ENCODE measurements around the gene CD274. TPM values are rescaled to one million over a fixed set of nuclear protein-coding genes. Genes with fewer than 3 reads are reported as not detected.

CD274 gene
- total RNA-seq, 1 experiment from 2014 or later: not detected

- H3K23me2 ChIP-seq (ENCODE audit: insufficient read length, low read depth, low read length, poor library complexity, severe bottlenecking): no peaks in the 10 kb centered on the region
- no peak overlapping the region for H4K5ac ChIP-seq (ENCODE audit: insufficient read length, low read depth, low read length)
- H4K20me1 ChIP-seq (ENCODE audit: control insufficient read depth, insufficient read depth, insufficient read length): no peaks in the 10 kb centered on the region
- no peak for DNase-seq
- no peak overlapping the region for H3K14ac ChIP-seq (ENCODE audit: insufficient read depth, low read length)
- no peak overlapping the region for H3T11ph ChIP-seq (ENCODE audit: low read length)
- no peaks in the 10 kb centered on the region for H3K9me3 ChIP-seq (ENCODE audit: control insufficient read depth, low read depth, low read length)
- no peak overlapping the region for H4K8ac ChIP-seq (replicated peaks; ENCODE audit: insufficient read length, low read depth, low read length)
- no peak overlapping the region for H2BK12ac ChIP-seq (ENCODE audit: insufficient read length, low read depth, low read length)
- no CpG with 5 or more reads among the region's 2 CpGs for WGBS (ENCODE audit: extremely low coverage, insufficient read length, low lambda C conversion rate)
- H2BK20ac ChIP-seq (ENCODE audit: low read depth, low read length, poor library complexity, severe bottlenecking): no peak overlapping the region
- H2BK15ac ChIP-seq (ENCODE audit: low read depth, low read length): no peak overlapping the region
- H2AFZ ChIP-seq (ENCODE audit: low read length): no peak overlapping the region
- H3K23ac ChIP-seq (ENCODE audit: insufficient read length, low read depth, low read length): no peak overlapping the region
- Mint-ChIP-seq H3K36me3 (ENCODE audit: insufficient read depth in 1 of 3, low read depth in 3 of 3) (no peaks in the 10 kb centered on the region), H3K27ac (no peak overlapping the region), H3K4me1 (peaks cover 11 to 20% of the 10 kb centered on the region in 2 experiments), H3K27me3 (ENCODE audit: low read depth) (no peaks in the 10 kb centered on the region; the same call in 1 of the 2 replicates), H3K4me3 (no peak overlapping the region), H3K9me3 (no peaks in the 10 kb centered on the region)
- H2BK120ac ChIP-seq (ENCODE audit: low read depth, low read length, poor library complexity, severe bottlenecking): no peak overlapping the region
- H4K91ac ChIP-seq (ENCODE audit: insufficient read length, low read depth, low read length): no peak overlapping the region
- H3K4ac ChIP-seq (ENCODE audit: low read depth, low read length): no peak overlapping the region
- no peaks in the 10 kb centered on the region for H3K4me1 ChIP-seq (ENCODE audit: insufficient read depth, low read length)
- H3K56ac ChIP-seq (ENCODE audit: insufficient read length, low read depth, low read length): no peak overlapping the region
- TF ChIP-seq CTCF (conservative IDR thresholded peaks at IDR 0.05): no peak
- no peak overlapping the region for H3K18ac ChIP-seq (ENCODE audit: insufficient read length, low read depth, low read length)
- H2BK5ac ChIP-seq (ENCODE audit: insufficient read length, low read length): no peak overlapping the region
- no peak overlapping the region for H2AK5ac ChIP-seq (ENCODE audit: insufficient read length, low read length)
- no peak overlapping the region for H3K27ac ChIP-seq (ENCODE audit: insufficient read length, low read depth, low read length)
- no peak overlapping the region for H3K9ac ChIP-seq (ENCODE audit: extremely low read depth, insufficient read length, low read length)
- no peaks in the 10 kb centered on the region for H3K79me1 ChIP-seq (ENCODE audit: insufficient read depth, low read depth, low read length, poor library complexity, severe bottlenecking)
- no peaks in the 10 kb centered on the region for H3K79me2 ChIP-seq (ENCODE audit: insufficient read depth, low read length)
- H3K27me3 ChIP-seq (ENCODE audit: insufficient read depth, low read length): no peaks in the 10 kb centered on the region
- no peak overlapping the region for H3K4me2 ChIP-seq (ENCODE audit: insufficient read depth, insufficient read length, low read length)
Observed at GRCh38 chr9:5513966-5514616, 63.7 kb downstream of the CD274 start.

All from H9 (cell line).